HG03469 (cell line): ENCODE results near the gene EIF5.
"Not testable (repeated sequence)": the region's sequence is repeated elsewhere in the genome, so short reads cannot be mapped to it uniquely, and the experiment has no call there.

Source experiments
- ATAC-seq: cut with Tn5 transposase; IDR thresholded peaks from one replicate; pipeline ENCODE4 v1.9.1; 2021; ENCODE audit warnings: mild to moderate bottlenecking, moderate library complexity, moderate number of reproducible peaks; ENCODE audit not compliant: unreplicated experiment

Gene EIF5

DNA sequence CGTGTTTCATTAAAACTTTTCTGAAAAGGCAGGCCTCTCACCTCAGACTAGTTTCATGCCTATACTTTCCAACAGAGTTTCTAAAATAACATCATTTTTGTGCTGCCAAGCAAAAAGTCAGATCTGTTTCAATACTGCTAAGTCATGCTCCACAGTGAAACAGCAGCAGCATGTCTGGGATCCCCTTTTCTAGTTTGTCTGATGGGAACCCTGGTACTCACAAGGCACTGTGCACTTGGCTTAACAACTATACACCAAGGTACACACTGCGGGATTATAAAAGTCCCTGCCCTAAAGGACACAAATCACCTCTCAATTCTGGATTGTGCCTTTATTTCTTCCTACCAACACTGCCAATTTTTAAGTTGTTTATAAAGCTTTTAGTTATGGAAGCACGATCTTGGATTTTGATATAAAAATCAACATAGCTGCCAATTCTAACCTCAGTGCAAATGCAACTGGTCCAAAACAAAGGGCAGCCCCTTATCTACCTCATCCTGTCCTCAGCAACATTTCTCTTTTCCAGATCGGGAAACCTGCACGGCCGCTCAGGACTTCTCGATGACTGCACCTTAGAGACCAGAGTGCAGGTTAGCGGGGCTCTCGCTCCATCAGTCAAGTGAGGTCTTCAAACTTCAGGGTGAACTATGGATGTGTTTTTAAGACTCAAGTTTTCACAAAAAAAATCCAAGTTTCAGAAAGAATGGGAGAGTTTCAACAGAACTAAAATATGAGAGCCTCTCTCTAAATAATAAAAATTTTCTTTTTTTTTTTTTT lies 1.7 kb upstream of the EIF5 start:
- ATAC-seq = no peak

- ATAC-seq = no peak
Measured at GRCh38 chr14:103334644-103335622, 896 bp downstream of the EIF5 start.

- no peak for ATAC-seq
Measured at GRCh38 chr14:103336191-103336590, 2.2 kb downstream of the EIF5 start.

- ATAC-seq = no peak
Measured at GRCh38 chr14:103337794-103338193, 3.8 kb downstream of the EIF5 start.

DNA sequence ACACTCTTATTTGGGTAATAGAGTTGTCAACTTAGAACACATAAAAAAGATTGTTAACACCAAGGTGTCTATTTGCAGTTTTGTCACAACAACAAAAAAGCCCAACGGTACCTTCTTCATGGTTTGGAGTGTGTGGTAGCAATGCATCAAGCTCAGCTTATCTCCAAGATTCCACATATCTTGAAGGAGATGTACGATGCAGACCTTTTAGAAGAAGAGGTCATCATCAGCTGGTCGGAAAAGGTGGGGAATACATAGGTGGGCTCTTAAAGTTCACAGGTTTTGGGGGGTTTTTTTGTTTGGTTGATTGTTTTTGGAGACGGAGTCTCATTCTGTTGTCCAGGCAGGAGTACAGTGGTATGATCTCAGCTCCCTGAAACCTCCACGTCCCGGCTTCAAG lies 5.5 kb downstream of the EIF5 start:
- ATAC-seq = no peak

- ATAC-seq = no peak
Measured at GRCh38 chr14:103340480-103341212, 6.6 kb downstream of the EIF5 start.

DNA sequence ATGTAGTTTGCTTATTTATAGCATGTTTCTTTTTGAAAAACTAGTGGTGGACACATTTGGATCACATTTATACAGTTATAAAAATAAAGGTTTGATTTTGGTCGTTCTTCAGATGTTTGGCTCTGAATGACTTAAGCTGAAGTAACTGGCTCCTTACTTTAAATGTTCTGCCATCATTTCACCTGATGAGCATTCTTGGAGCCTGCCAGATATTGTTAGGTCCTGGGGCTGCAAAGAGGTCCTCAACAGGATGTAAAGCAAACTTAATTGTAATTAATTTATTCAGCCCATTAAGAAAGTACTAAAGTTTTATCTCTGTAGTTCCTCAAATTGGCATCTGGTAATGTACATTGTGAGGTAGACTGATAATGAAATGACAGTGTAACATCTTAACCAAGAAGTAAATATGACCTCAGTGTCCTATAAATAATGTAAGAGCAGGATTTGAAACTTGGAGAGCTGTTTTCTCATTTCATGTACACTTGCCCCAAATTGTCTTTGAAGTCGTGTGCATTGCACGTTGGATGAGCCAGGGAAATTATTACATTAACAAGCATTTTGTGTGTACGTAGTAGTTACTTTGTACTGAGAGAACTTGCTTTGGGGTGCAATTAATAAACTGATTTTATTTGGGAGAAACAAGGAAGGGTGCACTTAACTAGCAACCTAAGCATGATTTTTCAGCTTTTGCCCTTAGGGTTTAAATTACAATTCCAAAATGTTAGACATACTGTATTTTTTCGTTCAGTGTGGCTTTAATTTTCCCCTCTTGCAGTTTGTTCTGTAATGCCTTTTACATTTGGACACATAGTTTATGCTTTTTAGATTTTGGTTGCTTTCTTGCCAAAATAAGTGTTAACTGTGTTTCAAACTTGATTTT lies 7.5 kb downstream of the EIF5 start:
- no peak for ATAC-seq

- ATAC-seq = no peak
Measured at GRCh38 chr14:103343164-103343879, 9.3 kb downstream of the EIF5 start.

GRCh38 chr14:103343905-103344797 lies 10.1 kb downstream of the EIF5 start:
- no peak for ATAC-seq

- ATAC-seq = no peak
Measured at GRCh38 chr14:103346286-103346685, 12.2 kb downstream of the EIF5 start.

GRCh38 chr14:103347091-103347815 lies 13.2 kb downstream of the EIF5 start:
- ATAC-seq = no peak

- ATAC-seq = no peak
Measured at GRCh38 chr14:103348154-103348553, 14.1 kb downstream of the EIF5 start.

- no peak for ATAC-seq
Measured at GRCh38 chr14:103349982-103350381, 15.9 kb downstream of the EIF5 start.

DNA sequence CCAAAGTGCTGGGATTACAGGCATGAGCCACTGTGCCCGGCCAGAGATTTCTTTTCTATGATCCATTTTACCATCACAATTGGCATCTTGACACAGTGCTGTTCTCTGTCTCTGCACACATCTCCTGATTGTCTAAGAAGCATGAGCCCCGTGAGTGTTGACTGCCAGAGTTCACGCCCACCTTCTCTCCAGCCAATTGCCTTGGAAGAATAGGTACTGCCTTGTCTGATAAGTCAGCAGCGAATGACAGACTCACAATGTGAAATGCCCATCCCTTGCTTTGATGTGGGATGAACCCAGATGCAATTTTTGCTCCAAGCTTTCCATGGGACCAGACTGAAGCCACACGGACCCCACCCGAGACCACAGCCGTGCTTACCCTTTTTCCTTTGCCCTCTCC lies 19.3 kb downstream of the EIF5 start:
- ATAC-seq = no peak

DNA sequence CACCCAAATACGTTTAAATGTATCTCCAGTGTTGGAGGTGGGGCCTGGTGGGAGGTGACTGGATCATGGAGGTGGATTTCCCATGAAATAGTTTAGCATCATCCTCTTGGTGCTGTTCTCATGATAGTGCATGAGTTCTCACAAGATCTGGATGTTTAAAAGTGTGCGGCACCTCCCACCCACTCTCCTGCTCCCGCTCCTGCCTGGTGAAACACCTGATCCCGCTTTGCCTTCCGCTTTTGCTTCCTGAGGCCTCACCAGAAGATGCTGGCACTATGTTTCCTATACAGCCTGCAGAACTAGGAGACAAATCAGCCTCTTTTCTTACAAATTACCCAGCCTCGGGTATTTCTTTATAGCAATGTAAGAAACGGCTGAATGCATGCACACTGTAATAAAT lies 20.1 kb downstream of the EIF5 start:
- ATAC-seq = no peak

DNA sequence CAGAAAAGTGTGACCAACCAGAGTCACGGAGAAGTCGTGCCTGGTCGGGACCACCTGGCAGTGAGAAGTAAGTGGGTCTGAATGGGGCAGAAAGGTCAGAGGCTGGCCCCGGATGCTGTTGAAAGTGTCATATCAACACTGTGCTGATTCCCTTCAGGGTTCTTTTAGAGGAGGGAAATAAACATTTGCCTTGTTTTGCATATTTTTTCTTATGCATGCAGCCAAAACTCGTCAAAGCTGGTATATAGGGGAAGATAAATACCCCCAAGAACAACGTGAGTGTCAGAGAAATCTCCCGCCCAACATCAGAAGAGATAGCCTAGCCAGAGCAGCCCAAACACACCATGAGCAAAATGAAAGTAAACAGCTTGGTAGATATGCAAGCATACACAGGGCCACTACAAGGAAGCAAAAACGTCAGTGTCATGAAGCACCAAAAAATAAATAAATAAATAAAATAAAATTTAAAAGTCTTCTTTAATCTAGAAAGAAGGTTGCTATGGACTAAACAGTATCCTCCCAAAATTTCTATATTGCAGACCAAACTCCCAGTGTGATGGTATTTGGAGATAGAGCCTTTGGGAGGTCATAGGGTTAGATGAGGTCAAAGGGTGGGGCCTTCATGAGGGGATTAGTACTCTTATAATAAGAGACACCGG lies 22.1 kb downstream of the EIF5 start:
- no peak for ATAC-seq

DNA sequence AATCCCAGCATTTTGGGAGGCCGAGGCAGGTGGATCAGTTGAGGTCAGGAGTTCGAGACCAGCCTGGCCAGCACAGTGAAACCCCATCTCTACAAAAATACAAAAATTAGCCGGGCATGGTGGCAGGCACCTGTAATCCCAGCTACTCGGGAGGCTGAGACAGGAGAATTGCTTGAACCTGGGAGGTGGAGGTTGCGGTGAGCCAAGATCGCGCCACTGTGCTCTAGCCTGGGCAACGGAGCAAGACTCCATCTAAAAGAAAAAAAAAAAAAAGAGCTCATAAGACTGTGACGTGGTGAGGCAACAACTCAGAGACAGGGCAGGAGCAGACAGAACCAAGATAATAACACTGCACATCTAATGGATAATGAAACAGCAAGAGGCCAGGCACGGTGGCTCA lies 23.5 kb downstream of the EIF5 start:
- ATAC-seq = not testable (repeated sequence)
